ENCODE results near the gene KIF18A.

Gene KIF18A

DNA sequence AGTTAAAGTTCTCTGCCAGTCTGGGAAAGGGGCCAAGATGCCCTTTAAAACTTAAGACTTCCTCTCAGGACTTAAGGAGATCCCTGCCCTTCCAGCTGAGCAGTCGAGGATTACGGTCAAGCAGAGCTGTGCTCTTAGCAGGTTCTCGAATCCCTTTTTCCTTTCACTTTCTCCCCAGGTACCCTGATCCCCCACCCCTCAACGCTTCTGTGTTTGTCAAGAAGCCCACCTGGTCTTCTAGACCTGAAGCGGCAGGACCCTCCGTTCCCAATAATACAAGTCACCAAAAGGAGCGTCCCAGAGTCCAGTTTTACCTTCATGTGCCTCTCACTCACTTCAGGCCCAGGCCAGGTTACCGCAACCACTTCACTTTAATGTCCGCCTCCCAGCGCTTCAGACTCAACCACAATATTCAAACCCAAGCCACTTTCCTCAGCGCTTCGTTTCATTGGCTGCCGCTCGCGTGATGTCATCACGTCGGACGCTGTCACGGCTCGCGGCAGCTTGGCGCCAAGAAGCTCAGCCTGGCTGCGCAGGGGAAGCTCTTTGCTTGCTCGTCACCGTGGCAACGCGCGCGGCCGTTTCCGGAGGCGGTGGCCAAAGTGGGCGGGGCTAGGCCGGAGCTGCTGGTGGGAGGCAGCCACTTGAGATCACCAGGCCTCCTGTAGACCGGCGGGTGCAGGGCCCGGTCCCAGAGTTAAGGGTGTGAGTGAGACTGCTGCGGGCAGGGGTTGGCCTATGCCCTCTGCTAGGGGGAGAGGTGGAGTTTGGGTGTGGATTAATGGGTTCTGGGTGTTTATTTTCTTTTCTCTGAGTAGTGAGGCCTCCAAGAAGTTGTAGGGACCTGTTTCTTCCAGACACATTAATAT, at the start of gene KIF18A, which contains the start of gene METTL15:
KIF18A (minus strand) TSS at position 407 of the 869 bp plus-strand sequence. CDS start 10,209 bp downstream, outside the sequence.
METTL15 (plus strand) TSS at position 639 of the 869 bp plus-strand sequence. CDS start 4,947 bp downstream, outside the sequence.
- DNase-seq (ENCODE audit: insufficient read length, low spot score) (peak; percentile 27), FAIRE-seq (no peak)
- TF ChIP-seq, protein P1, sequence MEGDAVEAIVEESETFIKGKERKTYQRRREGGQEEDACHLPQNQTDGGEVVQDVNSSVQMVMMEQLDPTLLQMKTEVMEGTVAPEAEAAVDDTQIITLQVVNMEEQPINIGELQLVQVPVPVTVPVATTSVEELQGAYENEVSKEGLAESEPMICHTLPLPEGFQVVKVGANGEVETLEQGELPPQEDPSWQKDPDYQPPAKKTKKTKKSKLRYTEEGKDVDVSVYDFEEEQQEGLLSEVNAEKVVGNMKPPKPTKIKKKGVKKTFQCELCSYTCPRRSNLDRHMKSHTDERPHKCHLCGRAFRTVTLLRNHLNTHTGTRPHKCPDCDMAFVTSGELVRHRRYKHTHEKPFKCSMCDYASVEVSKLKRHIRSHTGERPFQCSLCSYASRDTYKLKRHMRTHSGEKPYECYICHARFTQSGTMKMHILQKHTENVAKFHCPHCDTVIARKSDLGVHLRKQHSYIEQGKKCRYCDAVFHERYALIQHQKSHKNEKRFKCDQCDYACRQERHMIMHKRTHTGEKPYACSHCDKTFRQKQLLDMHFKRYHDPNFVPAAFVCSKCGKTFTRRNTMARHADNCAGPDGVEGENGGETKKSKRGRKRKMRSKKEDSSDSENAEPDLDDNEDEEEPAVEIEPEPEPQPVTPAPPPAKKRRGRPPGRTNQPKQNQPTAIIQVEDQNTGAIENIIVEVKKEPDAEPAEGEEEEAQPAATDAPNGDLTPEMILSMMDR (IDR thresholded peaks at IDR 0.05; ENCODE audit: insufficient read depth, missing control alignments), result no peak

DNA sequence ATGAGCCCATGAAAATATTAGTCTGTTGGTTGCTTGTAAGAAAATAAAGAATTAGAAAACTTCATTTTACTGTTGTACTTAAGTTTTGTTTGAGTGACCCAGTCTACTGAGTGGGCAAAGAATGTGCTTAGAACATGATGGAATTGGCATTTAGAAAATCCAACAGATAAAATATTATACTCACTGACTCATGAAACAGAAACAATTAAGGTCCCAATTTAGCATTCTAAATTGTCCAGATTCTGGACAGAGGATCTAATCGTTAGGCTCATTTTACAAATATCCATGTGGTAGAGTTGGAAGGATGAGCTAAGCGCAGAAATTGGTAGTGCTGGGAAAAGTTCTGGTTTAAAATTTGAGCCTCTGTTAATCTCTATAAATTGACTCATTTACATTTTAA, 45.6 kb upstream of the KIF18A start:
- DNase-seq (ENCODE audit: insufficient read length, low spot score) (no peak), FAIRE-seq (no peak)
- TF ChIP-seq, protein P1 (IDR thresholded peaks at IDR 0.05; ENCODE audit: insufficient read depth, missing control alignments), result no peak

DNA sequence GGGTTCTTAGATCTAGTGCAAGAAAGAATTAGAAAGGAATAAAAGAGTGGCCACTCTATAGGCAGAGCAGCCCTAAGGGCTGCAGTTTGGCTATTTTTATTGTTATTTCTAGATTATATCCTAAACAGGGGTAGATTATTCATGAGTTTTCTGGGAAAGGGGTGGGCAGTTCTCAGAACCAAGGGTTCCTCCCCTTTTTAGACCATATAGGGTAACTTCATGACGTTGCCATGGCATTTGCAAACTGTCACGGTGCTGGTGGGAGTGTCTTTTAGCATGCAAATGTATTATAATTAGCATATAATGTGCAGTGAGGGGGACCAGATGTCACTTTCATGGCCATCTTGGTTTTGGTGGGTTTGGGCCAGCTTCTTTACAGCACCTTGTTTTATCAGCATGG, 44.8 kb upstream of the KIF18A start:
- TF ChIP-seq, protein P1 (IDR thresholded peaks at IDR 0.05; ENCODE audit: insufficient read depth, missing control alignments), result no peak
- DNase-seq (ENCODE audit: insufficient read length, low spot score) (no peak), FAIRE-seq (no peak)

DNA sequence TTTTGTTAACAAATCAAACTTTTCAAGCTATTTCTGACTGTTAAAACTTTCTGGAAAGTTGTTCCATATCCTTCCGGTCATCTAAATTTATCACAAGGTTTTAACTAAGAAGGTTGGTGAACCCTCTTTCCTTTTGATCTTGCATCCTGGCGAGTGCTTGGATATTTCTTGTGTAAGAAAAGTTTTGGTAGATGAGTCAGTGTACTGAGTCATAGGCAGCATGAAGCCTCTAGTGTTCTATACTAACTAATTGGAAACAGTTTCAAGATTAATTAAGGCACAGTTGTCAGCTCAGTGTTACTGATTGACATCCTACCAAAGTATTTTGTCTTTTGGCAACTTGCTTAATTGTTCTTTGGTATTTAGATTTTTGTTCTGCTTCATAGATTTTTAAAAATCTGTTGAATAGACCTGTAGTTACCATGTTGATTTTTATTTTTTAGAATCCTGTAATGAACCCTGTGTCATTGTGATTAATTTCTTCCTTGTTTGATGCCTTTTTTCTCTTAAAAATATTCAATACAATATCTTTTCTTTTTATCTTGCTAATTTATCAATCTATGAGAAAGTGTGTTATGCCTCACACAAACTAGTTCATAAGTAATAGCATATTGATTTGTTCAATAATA, 38.3 kb upstream of the KIF18A start:
- TF ChIP-seq, protein P1 (IDR thresholded peaks at IDR 0.05; ENCODE audit: insufficient read depth, missing control alignments), result no peak
- DNase-seq (ENCODE audit: insufficient read length, low spot score), result no peak
- FAIRE-seq, result no peak

DNA sequence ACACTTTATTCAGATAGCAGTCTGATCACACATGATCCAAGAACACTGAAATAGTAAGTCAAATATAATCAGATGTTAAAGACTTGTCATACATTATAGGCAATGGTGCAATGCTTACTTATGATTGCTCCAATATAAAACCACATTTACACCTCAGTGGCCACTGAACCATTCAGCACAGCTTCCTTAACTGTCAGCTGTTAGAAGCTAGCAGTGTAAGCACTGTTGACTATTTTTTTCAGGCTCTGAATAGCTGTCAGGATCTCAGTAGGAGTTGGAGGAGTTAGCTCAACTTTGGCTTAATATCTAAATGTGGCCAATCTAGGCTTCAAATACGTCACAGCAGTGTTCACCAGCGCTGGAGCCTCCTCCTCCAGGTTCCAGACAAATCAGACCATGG, 36.9 kb upstream of the KIF18A start:
- DNase-seq (ENCODE audit: insufficient read length, low spot score) (no peak), FAIRE-seq (no peak)
- TF ChIP-seq, protein P1 (IDR thresholded peaks at IDR 0.05; ENCODE audit: insufficient read depth, missing control alignments), result no peak

DNA sequence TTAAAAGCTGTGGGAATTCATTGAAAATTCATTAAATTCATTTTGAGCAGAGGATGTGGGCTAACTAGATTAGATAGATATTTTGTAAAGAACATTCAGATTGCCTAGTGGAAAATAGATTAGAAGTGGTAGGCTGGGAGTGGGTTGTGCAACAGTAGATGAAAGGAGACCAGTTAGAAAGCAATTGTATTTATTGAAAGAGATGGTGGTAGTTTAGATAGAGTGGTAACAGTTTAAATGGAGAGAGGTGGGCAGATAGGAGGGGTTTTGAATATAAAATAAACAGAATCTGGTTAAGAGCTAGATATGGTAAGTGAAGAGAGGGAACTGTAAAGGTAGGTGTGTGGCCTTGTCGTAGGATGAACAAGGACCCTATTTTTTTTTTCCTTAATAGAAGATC, 34.8 kb upstream of the KIF18A start:
- no peak for FAIRE-seq

More for the DNA sequence above, 34.8 kb upstream of the KIF18A start:
- TF ChIP-seq, protein P1 (IDR thresholded peaks at IDR 0.05; ENCODE audit: insufficient read depth, missing control alignments), result no peak
- no peak for DNase-seq (ENCODE audit: insufficient read length, low spot score)

Data from D721Med (cell line).